Sigmoid colon (tissue), 7 donors: ENCODE data around the gene EIF4G3. TPM values are rescaled to one million over a fixed set of nuclear protein-coding genes. Genes with fewer than 3 reads are reported as not detected.
A peak's percentile ranks its signal among the peaks of the same experiment; 100 is the strongest.

ENCODE experiments used
- DNase-seq: peaks from one replicate; pipeline ENCODE4 v3.0.0-alpha.2; 2019
- H3K27ac ChIP-seq, 4 donors: fragments of 200-600 bp; sonication (generic); one replicate each; pipeline ENCODE4 v1.5.1; 2016 to 2019; ENCODE audit warnings: mild to moderate bottlenecking in 1 of 4
- H3K27me3 ChIP-seq, 3 donors: fragments of 200-600 bp; sonication (generic); one replicate each; pipeline ENCODE4 v1.5.1; 2019; ENCODE audit warnings: mild to moderate bottlenecking in 1 of 3
- H3K36me3 ChIP-seq, 4 donors: fragments of 200-600 bp; sonication (generic); one replicate each; pipeline ENCODE4 v1.5.1; 2016 to 2019
- H3K4me1 ChIP-seq, 4 donors: fragments of 200-600 bp; sonication (generic); one replicate each; pipeline ENCODE4 v1.5.1; 2017 to 2019
- H3K4me3 ChIP-seq, 4 donors: fragments of 200-600 bp; sonication (generic); one replicate each; pipeline ENCODE4 v1.5.1; 2017 to 2019; ENCODE audit warnings: mild to moderate bottlenecking in 2 of 4, moderate library complexity in 1 of 4
- H3K9me3 ChIP-seq, 4 donors: fragments of 200-600 bp in 3 of 4; sonication (generic) in 3 of 4; one replicate each; pipeline versions ENCODE4 v1.5.1 to v1.6.1; 2013 to 2019
- CTCF ChIP-seq, 4 experiments: fragments of 450-650 bp in 3 of 4; fragments of 200-600 bp in 1 of 4; IDR thresholded peaks; one replicate each; pipeline ENCODE4 v1.5.1; 2016 to 2019; ENCODE audit warnings: antibody characterized with exemption in 4 of 4, mild to moderate bottlenecking in 3 of 4, moderate library complexity in 2 of 4
- EP300 ChIP-seq, 4 donors: sonication (generic); formaldehyde crosslinking; IDR thresholded peaks; one replicate each; pipeline ENCODE4 v1.6.1; 2017; ENCODE audit warnings: antibody characterized with exemption in 4 of 4
- POLR2A ChIP-seq, 2 donors: fragments of 450-650 bp; IDR thresholded peaks; one replicate each; pipeline ENCODE4 v1.6.1; 2016; ENCODE audit warnings: antibody characterized with exemption in 2 of 2, mild to moderate bottlenecking in 2 of 2, moderate library complexity in 2 of 2
- POLR2AphosphoS5 ChIP-seq, 4 donors: sonication (generic); formaldehyde crosslinking; IDR thresholded peaks; one replicate each; pipeline ENCODE4 v1.6.1; 2017; ENCODE audit warnings: antibody characterized with exemption in 4 of 4
- WGBS, 2 donors: extraction: QIAGEN DNeasy Blood & Tissue Kit; methylation state at CpG; one replicate each; pipeline ENCODE4 v1.1.7; 2013; 5-methylcytosine and 5-hydroxymethylcytosine counted together
- intact Hi-C: fragments of 100-400 bp; cut with DNase I; formaldehyde crosslinking; loops from one replicate; pipeline ENCODE4 v1.15.1; 2023
- polyA plus RNA-seq, 3 donors: library from polyadenylated mRNA; stranded (reverse); fragments of 200-250 nt; gene quantifications; one replicate each; pipeline ENCODE4 v1.2.3, GENCODE V29; 2013
- total RNA-seq, 4 donors: library from RNA; depleted of rRNA; stranded (reverse); fragments of >200 nt; gene quantifications; one replicate each; pipeline ENCODE4 v1.1.0, GENCODE V29; 2016
- donor health status: healthy with polysubstance abuse.
- donor health status: Bipolar disorder and iron deficiency.
- donor health status: healthy.

EIF4G3 gene
- total and polyA plus RNA-seq, 7 donors, result 13.4 to 65.9 (median 33.5) TPM

- Histone ChIP-seq H3K36me3 (peaks cover 0 to 17% (median 1%) of the 10 kb centered on the region in 4 donors), H3K4me3 (peak overlapping the region in 2 of 4 donors; percentile 7 to 23), H3K27ac (peak overlapping the region in 1 of 4 donors; percentile 28), H3K9me3 (no peaks in the 10 kb centered on the region), H3K4me1 (peaks cover 0 to 16% (median 5%) of the 10 kb centered on the region in 4 donors), H3K27me3 (no peaks in the 10 kb centered on the region)
- TF ChIP-seq POLR2A (IDR thresholded peaks at IDR 0.05), result no peak
- TF ChIP-seq CTCF (IDR thresholded peaks at IDR 0.05), result no peak
- no peak for TF ChIP-seq EP300 (IDR thresholded peaks at IDR 0.05)
- TF ChIP-seq POLR2AphosphoS5 (IDR thresholded peaks at IDR 0.05), result no peak
- WGBS, 2 donors, result 87 to 89% methylated on average over 2 of the region's 2 CpGs
- intact Hi-C loops, result no loop called here
- DNase-seq, result no peak
Observed at GRCh38 chr1:20936621-20937020, 240.1 kb downstream of the EIF4G3 start.

GRCh38 chr1:20936216-20936615 is 240.5 kb downstream of the EIF4G3 start:
- peak overlapping the region in 1 of 4 donors; percentile 9 for H3K27ac ChIP-seq
- 89 to 93% methylated on average over 2 of the region's 2 CpGs for WGBS, 2 donors

GRCh38 chr1:20935717-20936116 is 241.0 kb downstream of the EIF4G3 start:
- no peak for DNase-seq
- Histone ChIP-seq H3K36me3 (peaks cover 0 to 8% (median 0%) of the 10 kb centered on the region in 4 donors), H3K4me3 (no peak overlapping the region), H3K27me3 (no peaks in the 10 kb centered on the region), H3K27ac (no peak overlapping the region), H3K4me1 (peaks cover 0 to 16% (median 5%) of the 10 kb centered on the region in 4 donors), H3K9me3 (no peaks in the 10 kb centered on the region)
- WGBS, 2 donors, result 92 to 98% methylated on average over 1 of the region's 1 CpG
- intact Hi-C loops, result no loop called here
- TF ChIP-seq CTCF (IDR thresholded peaks at IDR 0.05), result no peak
- no peak for TF ChIP-seq POLR2A (IDR thresholded peaks at IDR 0.05)
- TF ChIP-seq POLR2AphosphoS5 (IDR thresholded peaks at IDR 0.05), result no peak
- no peak for TF ChIP-seq EP300 (IDR thresholded peaks at IDR 0.05)

More at GRCh38 chr1:20936216-20936615, 240.5 kb downstream of the EIF4G3 start:
- TF ChIP-seq CTCF (IDR thresholded peaks at IDR 0.05), result no peak
- no peak for TF ChIP-seq POLR2AphosphoS5 (IDR thresholded peaks at IDR 0.05)
- no peak for TF ChIP-seq EP300 (IDR thresholded peaks at IDR 0.05)
- intact Hi-C loops, result no loop called here
- peaks cover 0 to 16% (median 5%) of the 10 kb centered on the region in 4 donors for H3K4me1 ChIP-seq
- DNase-seq, result no peak
- no peaks in the 10 kb centered on the region for H3K27me3 ChIP-seq
- H3K9me3 ChIP-seq, result no peaks in the 10 kb centered on the region
- peaks cover 0 to 12% (median 0%) of the 10 kb centered on the region in 4 donors for H3K36me3 ChIP-seq
- no peak overlapping the region for H3K4me3 ChIP-seq

GRCh38 chr1:20932437-20932977 is 244.2 kb downstream of the EIF4G3 start:
- 71 to 74% methylated on average over 8 of the region's 8 CpGs for WGBS, 2 donors
- Histone ChIP-seq H3K4me1 (peaks cover 0 to 16% (median 5%) of the 10 kb centered on the region in 4 donors), H3K27me3 (no peaks in the 10 kb centered on the region), H3K4me3 (no peak overlapping the region), H3K27ac (no peak overlapping the region), H3K9me3 (no peaks in the 10 kb centered on the region), H3K36me3 (no peaks in the 10 kb centered on the region)
- no peak for DNase-seq
- intact Hi-C loops, result no loop called here
- no peak for TF ChIP-seq POLR2AphosphoS5 (IDR thresholded peaks at IDR 0.05)
- TF ChIP-seq POLR2A (IDR thresholded peaks at IDR 0.05), result no peak
- TF ChIP-seq EP300 (IDR thresholded peaks at IDR 0.05), result no peak
- no peak for TF ChIP-seq CTCF (IDR thresholded peaks at IDR 0.05)
